GM10248 (cell line): Measurements from ENCODE around the gene MEGF9.

Source experiments
- CTCF ChIA-PET: fragments of 300-600 bp; sonication (Branson Sonifier 250); formaldehyde crosslinking; extraction: SDS; loops from one replicate; lab custom pipeline; 2021; ENCODE audit warnings: antibody characterized with exemption; lab: Yijun Ruan, JAX
- POLR2A ChIA-PET: fragments of 350-650 bp; sonication (Branson Sonifier 250); formaldehyde crosslinking; extraction: SDS; loops from one replicate; lab custom pipeline; 2020; ENCODE audit warnings: antibody characterized with exemption; lab: Yijun Ruan, JAX
- DNase-seq: peaks from one replicate; pipeline ENCODE4 v3.0.0; 2012; ENCODE audit errors: extremely low spot score
- TF ChIP-seq, protein P1 (sequence below): IDR thresholded peaks from 2 replicates; pipeline ENCODE4 v1.5.1; 2012; ENCODE audit warnings: mild to moderate bottlenecking, low read depth; ENCODE audit errors: extremely low read depth, missing control alignments, control extremely low read depth

MEGF9 gene

DNA sequence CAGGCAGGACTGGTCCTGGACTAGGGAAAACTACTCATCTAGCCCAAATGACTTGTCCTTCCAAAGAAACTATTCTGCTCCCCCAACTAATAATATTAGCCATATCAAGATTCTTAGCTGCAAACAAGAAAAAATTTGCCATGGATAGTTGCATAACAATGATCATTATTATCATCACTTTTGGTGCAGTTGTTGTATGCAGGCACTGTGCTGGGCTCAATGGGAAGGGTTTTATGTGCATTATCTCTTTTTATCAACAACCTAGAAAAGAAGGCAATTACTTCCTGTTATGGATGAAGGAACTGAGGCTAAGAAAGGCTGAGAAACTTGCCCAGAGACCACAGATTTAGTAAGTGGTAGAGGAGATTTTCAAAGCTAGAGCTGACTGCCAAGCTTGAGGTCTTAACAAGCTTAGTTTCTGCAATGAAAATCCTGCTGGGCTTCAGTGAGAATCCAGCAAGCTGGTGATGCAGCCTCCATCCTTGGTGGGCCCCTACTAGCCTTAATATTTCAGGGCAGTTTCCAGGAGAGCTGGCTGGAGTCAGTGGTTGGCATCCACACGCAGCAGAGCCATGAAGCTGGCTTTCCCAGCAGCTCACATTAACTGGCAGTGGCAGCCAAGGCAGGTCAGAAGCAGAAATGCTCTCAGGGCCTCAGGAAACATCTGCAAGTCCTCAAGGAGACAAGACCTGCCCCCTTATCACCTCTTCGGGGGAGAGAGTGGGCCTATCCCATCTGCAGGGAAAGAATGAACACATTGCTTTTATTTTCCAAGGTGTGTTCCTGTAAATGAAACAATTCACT is 20.5 kb upstream of the MEGF9 start:
- POLR2A ChIA-PET = no interaction called here
- TF ChIP-seq, protein P1, sequence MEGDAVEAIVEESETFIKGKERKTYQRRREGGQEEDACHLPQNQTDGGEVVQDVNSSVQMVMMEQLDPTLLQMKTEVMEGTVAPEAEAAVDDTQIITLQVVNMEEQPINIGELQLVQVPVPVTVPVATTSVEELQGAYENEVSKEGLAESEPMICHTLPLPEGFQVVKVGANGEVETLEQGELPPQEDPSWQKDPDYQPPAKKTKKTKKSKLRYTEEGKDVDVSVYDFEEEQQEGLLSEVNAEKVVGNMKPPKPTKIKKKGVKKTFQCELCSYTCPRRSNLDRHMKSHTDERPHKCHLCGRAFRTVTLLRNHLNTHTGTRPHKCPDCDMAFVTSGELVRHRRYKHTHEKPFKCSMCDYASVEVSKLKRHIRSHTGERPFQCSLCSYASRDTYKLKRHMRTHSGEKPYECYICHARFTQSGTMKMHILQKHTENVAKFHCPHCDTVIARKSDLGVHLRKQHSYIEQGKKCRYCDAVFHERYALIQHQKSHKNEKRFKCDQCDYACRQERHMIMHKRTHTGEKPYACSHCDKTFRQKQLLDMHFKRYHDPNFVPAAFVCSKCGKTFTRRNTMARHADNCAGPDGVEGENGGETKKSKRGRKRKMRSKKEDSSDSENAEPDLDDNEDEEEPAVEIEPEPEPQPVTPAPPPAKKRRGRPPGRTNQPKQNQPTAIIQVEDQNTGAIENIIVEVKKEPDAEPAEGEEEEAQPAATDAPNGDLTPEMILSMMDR = no peak
- CTCF ChIA-PET = interaction anchor here (1.0 to 2.4 kb wide), 3 partner anchors 18 to 112 kb away, joined by 3 to 10 read pairs (median 3); no protein-coding TSS in a partner anchor
- DNase-seq = no peak

DNA sequence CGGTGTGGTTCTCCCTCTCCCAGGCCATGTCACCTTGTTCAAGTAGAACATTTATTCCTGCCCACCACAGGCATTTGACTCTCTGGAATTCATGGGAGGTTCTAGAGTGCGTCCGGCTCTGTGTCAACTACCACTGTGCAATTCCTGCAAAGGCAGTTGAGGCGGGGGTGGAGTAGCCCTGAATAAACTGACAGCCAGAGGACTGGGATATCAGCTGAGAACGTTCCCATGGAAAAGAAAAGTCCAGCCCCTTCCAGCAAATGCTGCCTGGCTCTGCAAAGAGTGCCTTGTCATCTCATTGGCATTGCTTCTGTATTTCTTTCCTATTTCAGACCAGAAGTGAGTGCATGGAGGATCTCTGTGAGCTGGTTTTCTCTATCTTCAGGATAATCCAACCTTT is 18.9 kb upstream of the MEGF9 start:
- TF ChIP-seq, protein P1 = no peak
- ChIA-PET CTCF (interaction anchor here (1.3 to 4.3 kb wide), 2 partner anchors 23 to 34 kb away, joined by 3 to 22 read pairs; no protein-coding TSS in a partner anchor), POLR2A (no interaction called here)
- no peak for DNase-seq

DNA sequence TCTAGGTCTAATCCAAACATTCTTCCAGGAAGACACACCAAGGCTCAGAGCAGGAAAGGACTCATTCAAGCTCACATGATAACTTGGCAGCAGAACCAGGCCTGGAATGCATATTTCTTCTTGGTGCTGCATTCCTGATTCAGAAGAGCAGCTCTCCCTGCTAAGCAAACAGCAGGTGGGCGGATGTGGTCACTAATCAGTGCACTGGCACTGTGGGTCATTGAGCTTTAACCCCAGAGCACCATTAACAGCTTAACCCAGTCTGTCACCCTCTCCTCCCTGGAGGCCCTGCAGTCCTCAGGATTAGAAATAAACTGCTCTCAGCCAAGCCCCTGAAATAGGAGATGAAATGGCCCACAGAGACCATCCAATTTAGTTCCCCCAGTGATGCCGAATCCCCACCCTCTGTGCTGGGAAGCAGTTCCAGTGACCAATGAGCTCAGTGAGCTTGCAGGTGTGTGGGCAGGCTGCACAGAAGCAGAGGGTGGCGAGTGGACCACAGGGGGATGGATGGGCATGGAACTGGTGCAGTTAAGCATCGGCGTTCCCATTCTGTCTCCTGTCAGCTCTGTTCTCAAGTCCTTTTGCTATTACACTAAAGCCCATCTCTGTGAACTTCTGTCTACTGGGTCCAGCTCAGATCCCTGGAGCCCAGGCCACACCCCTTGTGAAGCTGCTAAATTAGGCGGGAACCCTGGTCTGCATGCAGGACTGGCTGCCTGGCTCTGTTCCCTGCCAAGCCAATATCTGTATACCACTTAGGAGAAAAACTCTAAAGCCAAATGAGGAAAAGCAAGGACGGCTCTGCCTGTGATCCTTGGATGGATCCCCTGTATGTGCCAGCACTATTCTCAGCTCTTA is 16.6 kb upstream of the MEGF9 start:
- ChIA-PET CTCF (interaction anchor here (0.7 to 4.3 kb wide), 9 partner anchors 10 to 329 kb away, joined by 3 to 22 read pairs (median 3); partner anchors contain the start of gene MEGF9), POLR2A (no interaction called here)
- DNase-seq = no peak
- TF ChIP-seq, protein P1 = no peak

DNA sequence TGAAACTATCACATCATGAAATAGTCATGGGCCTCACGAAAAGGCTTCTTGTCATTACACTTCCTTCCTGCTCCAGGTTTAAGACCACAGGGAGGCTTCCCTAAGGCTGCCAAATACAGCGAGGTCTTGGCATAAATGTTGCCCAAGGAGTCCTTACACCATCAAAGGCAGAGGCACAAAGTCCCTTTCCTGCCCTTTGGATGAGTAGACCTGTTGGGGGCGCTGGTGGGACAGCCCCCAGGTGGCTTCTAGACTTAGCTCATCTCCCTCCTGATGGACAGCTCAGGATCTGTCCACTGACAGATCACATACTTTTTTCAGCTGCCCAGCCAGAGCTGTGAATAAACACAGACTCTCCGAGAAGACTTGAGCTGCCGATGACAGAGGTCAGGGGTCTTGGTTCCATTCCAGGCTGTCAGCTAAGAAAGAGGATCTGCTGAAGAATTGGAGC is 15.5 kb upstream of the MEGF9 start:
- ChIA-PET POLR2A (no interaction called here), CTCF (interaction anchor here (0.7 to 4.3 kb wide), 6 partner anchors 12 to 330 kb away, joined by 3 to 22 read pairs (median 4); partner anchors contain the start of gene MEGF9)
- TF ChIP-seq, protein P1 = no peak
- no peak for DNase-seq

DNA sequence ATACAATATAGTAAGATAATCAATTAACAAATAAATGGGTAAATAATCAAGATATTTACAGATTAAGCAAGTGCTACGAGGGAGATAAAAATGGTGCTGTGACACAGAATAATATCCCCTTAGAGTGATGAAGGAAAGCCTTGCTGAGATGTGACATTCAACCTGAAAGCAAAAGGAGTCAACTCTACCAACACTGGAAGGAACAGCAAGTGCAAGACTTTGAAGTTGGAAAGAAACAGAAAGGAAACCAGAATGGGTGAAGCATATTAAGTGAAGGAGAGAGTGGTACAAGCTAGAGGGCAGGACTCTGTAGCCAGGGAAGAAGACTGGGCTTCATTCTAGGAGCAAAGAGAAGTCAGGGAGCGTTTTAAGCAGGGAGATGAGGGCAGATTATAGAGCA is 12.2 kb upstream of the MEGF9 start:
- CTCF ChIA-PET = interaction anchor here (1.0 kb wide), 1 partner anchor 12 kb away, joined by 3 read pairs; no protein-coding TSS in a partner anchor
- no peak for DNase-seq
- TF ChIP-seq, protein P1 = no peak
- POLR2A ChIA-PET = no interaction called here

DNA sequence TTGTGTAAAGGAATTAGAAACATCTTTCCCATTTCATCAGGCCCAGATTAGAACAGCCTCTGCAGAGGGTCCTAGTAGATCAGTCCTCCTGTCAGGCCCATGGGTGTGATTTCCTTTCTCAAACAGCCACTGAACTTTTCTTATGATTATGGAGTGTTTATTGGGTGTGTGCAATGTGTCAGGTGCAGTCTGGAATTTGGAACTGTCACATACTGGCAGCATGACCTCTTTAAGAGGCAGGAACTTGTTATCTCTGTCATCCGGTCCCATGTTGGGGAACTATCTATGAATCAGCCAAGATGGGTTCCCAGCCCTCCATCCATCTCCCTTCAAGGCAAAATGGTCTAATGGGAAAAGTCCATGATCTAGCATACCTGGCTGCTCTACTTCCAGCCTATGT is 11.6 kb upstream of the MEGF9 start:
- POLR2A ChIA-PET = no interaction called here
- CTCF ChIA-PET = interaction anchor here (1.0 kb wide), 1 partner anchor 11 kb away, joined by 3 read pairs; no protein-coding TSS in a partner anchor

More for the DNA sequence above, 11.6 kb upstream of the MEGF9 start:
- DNase-seq = no peak
- TF ChIP-seq, protein P1 = no peak
